ENCODE measurements around the gene C20orf202. TPM values are rescaled to one million over a fixed set of nuclear protein-coding genes. Genes with fewer than 3 reads are reported as not detected.

The C20orf202 gene
- total and polyA plus RNA-seq, 9 of the 15 experiments (the other 6 are each of a cell fraction or from before 2014, with no cell fraction given) = 0.03 to 0.24 (median 0.15) TPM; not detected in 4

- TF ChIP-seq ZNF512 (tag; IDR thresholded peaks at IDR 0.05) (no peak), ZNF24 (IDR thresholded peaks at IDR 0.05) (no peak), BCLAF1 (IDR thresholded peaks at IDR 0.05; ENCODE audit: borderline replicate concordance in 1 of 2, control insufficient read depth in 1 of 2, low read depth in 2 of 2, low read length in 1 of 2) (peak in 1 of 2 experiments; percentile 31; a peak in 1 of 4 replicates), BRF1 (IDR thresholded peaks at IDR 0.05; ENCODE audit: borderline replicate concordance, extremely low read depth, insufficient read length) (no peak), POLR2AphosphoS5 (IDR thresholded peaks at IDR 0.05; ENCODE audit: control insufficient read depth, insufficient read depth, low read depth, low read length) (no peak), VEZF1 (CRISPR knock-in tag; IDR thresholded peaks at IDR 0.05) (no peak), NFXL1 (CRISPR knock-in tag; IDR thresholded peaks at IDR 0.05) (no peak), NCOA4 (IDR thresholded peaks at IDR 0.05; ENCODE audit: partially characterized antibody) (peak; percentile 77), GABPB1 (CRISPR knock-in tag; IDR thresholded peaks at IDR 0.05) (no peak), TRIM24 (IDR thresholded peaks at IDR 0.05) (0 out of 4 replicates have a peak, but pooled peaks of 1 of the 2 experiments have one; percentile 34), NR0B1 (IDR thresholded peaks at IDR 0.05; ENCODE audit: partially characterized antibody) (no peak), CGGBP1 (CRISPR knock-in tag; IDR thresholded peaks at IDR 0.05) (no peak), ZNF121 (CRISPR knock-in tag; conservative IDR thresholded peaks at IDR 0.05) (no peak), SRSF3 (IDR thresholded peaks at IDR 0.05; ENCODE audit: insufficient read depth, low read length) (no peak), NFRKB (IDR thresholded peaks at IDR 0.05; ENCODE audit: low read depth) (0 out of 2 replicates have a peak, but pooled peaks have one; percentile 72), POLR2AphosphoS2 (IDR thresholded peaks at IDR 0.05; ENCODE audit: low read length) (no peak), SMAD1 (IDR thresholded peaks at IDR 0.05; ENCODE audit: low read depth, low read length, partially characterized antibody) (no peak), TCF7L2 (IDR thresholded peaks at IDR 0.05; ENCODE audit: low read depth, low read length) (no peak), ZNF316 (IDR thresholded peaks at IDR 0.05) (0 out of 2 replicates have a peak, but pooled peaks have one; percentile 9), THRAP3 (IDR thresholded peaks at IDR 0.05; ENCODE audit: borderline replicate concordance) (peak; percentile 95), L3MBTL2 (IDR thresholded peaks at IDR 0.05) (no peak)
Observed at GRCh38 chr20:1188347-1188746, 14.9 kb upstream of the C20orf202 start (continued).
